Transverse colon (tissue), 4 donors: Measurements from ENCODE around the gene PDHX.

Experiments
- CTCF ChIP-seq, 5 experiments: fragments of 200-600 bp in 3 of 5; fragments of 450-650 bp in 2 of 5; sonication (generic) in 3 of 5; IDR thresholded peaks; 1 replicate in 2 of 5; 2 replicates in 3 of 5; pipeline ENCODE4 v1.5.1; 2016 to 2017; ENCODE audit warnings: antibody characterized with exemption in 5 of 5, inconsistent platforms in 3 of 5, mild to moderate bottlenecking in 2 of 5, moderate library complexity in 1 of 5
- EP300 ChIP-seq: sonication (generic); formaldehyde crosslinking; IDR thresholded peaks from one replicate; pipeline ENCODE4 v1.6.1; 2017; ENCODE audit warnings: antibody characterized with exemption, low read depth
- POLR2A ChIP-seq: fragments of 450-650 bp; IDR thresholded peaks from one replicate; pipeline ENCODE4 v1.6.1; 2016; ENCODE audit warnings: antibody characterized with exemption, mild to moderate bottlenecking, moderate library complexity
- POLR2AphosphoS5 ChIP-seq, 3 donors: sonication (generic); formaldehyde crosslinking; IDR thresholded peaks; one replicate each; pipeline ENCODE4 v1.6.1; 2016; ENCODE audit warnings: antibody characterized with exemption in 3 of 3

DNA sequence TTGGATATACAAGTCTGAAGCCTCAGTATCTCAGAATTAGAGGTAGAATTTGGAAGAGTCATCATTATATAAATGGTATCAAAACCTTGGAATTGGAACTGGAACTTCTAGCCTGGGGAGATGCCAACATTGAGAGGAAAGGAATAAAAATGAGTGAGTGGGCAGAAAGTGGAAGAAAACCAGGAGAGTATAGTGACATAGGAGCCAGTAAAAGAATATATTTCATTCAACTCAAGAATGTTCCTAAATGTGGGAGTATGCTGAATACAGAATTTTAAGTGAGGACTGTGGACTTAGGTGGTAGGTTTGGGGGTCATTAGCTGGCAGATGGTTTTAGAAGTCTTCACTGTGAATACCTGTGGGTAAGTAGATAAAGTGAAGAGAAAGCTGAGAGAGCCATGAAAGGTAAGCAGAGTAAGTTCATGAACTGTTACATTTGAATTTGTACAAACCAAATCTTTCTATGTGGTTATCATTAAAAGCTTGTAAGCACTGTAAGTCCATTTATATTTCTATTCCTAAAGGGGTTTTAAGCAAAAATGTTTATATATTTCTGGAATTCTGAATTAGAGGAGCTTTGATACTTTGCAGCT is 60.2 kb downstream of the PDHX start:
- no peak for TF ChIP-seq CTCF (IDR thresholded peaks at IDR 0.05)
- no peak for TF ChIP-seq EP300
- no peak for TF ChIP-seq POLR2A
- no peak for TF ChIP-seq POLR2AphosphoS5 (IDR thresholded peaks at IDR 0.05)
